Activated CD4-positive, alpha-beta T cell treated with anti-CD3 and anti-CD28 coated beads for 24 hours (primary cell): ENCODE results near the gene FMNL3.

Experiments used
- DNase-seq, 2 donors: peaks; one replicate each; pipeline ENCODE4 v3.0.0-alpha.2; 2020; ENCODE audit warnings: low read depth in 2 of 2

Gene FMNL3

GRCh38 chr12:49674318-49674981 is 32.8 kb downstream of the FMNL3 start:
- no peak for DNase-seq

DNA sequence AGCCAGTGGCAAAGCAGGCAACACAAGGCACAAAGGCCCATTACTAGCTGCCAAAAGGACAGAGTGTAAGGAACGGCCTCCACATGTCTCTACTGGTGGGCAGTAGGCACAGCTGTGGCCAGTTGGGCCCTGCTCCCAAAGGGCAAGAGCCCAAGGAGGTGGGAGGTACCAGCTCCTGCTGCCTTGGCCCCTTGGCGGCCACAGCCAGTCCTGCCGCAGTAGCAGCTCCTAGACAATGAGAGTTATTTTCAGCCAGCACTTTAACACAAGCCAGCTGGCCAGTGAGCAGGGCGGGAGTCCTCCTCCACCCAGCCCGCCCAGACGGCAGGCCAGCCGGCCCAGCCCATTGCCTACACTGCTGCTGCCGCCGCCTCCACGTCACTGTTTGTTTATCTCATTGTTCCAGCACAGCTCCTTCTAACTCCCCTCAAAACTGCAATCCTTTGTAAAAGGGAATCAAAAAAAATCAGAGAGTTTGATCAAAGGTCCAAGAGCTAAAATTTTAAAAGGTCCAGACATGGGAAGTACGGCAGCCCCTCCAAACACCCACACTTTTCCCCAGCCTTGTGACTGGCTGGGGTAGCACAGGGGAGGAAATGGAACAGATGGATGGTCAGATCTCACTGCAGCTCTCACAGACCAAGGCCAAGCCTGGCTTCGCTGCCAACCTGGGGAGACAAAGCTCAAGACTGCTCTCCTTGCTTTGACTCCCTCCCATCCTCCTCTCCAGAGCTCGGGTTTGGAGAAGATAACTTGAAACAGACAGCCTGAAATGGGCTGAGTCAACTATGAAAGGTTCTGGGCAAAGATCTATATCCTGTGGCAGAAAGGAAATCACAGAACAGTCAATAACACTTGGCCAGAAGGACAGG is 33.5 kb downstream of the FMNL3 start:
- no peak for DNase-seq

- DNase-seq = no peak
Observed at GRCh38 chr12:49672301-49673217, 34.6 kb downstream of the FMNL3 start.

DNA sequence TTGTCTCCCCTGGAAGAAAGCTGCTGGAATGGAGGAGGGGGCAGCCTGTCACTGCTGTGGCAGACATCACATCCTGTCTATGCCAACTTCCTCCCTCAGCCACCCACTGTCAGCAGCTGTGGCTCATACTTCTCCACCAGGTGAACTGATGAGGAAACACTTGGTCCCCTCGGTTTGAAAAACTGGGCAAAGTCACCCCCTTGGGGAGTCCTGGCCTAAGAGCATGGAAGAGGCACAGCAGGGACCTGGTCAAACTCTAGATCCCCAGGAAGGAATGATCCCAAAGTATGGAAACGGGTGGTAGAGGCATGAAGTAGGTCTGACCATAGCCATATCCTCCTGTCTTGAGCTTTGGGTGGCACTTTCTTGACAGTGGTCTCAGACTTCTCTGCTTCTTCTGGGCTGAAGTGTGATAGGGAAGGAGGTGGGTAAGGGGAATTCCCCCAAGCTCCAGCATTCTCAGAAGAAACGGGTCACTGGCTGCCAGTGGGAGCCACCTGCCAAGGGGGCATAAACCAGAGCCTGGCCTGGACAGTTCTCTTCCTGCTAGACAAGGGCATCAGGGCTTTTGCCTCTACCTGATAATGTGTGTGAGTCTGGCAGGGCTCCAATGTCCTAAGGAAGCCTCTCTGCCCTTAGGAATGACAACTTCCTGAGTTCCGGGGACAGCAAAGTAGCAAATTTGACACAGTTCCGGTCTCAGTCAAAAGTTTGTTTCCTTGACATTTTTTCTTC is 36.0 kb downstream of the FMNL3 start:
- peak; percentile 22 to 35 for DNase-seq

DNA sequence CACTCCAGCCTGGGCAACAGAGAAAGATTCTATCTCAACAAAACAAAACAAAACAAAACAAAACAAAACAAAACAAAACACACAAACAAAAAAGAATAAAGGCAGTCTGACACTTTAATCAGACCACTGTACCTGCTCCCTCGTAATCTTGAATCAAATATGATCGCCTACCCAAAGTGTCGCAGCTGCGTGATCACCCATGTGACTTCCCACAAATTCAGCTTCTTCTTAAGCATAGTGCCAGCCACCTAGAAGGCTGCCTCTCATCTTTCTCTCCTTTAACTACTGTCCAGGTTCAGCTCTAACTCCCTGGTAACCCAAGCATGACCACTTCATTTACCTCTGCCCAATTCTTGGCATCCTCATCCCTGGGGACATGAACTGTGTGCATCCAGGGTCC is 37.4 kb downstream of the FMNL3 start:
- DNase-seq = no peak

DNA sequence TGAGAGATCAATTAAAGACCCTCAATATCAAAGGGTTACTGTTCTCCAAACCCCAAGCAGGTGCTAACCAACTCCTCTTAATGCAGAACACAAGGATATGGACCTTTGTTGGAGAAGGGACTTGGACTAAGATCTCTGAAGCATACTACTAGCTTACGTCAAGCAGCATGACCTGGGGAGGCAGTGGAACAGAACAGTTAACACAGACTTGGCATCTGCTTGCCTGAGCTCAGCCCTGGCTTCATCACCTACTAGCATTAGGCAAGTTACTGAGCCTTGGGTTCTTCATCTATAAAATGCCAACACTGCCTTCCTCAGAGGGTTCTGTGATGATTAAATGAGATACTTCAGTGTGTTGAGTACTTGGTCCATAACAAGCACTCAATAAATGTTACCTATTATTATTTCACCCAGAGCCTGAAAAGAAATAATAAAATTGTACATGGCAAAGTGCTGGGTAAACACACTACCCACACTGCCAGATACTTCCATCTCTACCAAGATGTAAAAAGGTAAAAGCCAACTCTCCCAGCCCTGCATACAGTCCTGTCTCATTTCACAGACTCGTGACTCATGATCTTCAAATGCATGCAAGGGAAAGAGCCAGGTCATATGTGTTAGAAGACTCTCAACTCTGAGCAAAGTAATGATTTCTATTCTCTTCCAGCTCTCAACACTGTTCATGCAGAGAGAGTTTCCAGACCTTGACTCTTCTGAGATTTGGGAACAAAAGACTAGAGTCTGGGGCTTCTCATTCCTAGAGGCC is 39.7 kb downstream of the FMNL3 start:
- DNase-seq = no peak

DNA sequence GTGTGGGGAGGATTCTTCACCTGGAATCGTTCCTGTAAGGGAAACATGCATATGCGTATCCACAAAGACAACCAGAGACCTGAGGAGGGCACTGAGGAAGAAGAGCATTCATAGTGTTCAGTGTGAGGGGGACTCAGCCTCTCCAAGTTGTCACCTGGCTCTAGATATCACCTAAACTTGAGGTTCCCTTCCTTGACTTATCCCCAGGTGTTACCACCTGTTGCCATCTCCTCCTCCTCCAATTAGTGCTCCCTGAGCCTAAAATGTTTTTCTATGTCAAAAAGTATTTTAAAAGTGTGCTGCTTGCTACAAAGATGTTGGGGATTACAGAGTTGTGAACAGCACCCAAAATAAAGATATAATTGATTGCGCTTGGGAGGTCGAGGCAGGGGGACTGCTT is 41.0 kb downstream of the FMNL3 start:
- DNase-seq = no peak

DNA sequence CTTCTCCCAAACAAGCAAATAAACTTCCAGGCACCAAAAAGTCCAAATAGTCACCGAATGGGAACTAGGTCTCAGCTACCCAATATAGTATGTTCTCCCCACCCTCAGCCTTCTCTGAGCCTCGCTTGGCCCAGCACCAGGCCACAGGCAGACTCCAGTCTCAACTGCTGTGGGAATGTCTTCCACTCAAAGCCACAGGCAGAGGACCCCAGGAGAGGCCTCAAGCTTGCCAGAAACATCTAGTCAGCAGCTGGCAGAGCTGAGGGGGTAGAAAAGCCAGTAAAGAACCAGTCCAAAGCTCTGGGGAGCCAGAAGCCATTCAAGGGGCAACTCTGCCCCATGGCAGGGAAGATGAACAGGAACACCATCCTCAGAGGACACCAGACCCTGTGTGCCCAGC is 41.8 kb downstream of the FMNL3 start:
- no peak for DNase-seq

DNA sequence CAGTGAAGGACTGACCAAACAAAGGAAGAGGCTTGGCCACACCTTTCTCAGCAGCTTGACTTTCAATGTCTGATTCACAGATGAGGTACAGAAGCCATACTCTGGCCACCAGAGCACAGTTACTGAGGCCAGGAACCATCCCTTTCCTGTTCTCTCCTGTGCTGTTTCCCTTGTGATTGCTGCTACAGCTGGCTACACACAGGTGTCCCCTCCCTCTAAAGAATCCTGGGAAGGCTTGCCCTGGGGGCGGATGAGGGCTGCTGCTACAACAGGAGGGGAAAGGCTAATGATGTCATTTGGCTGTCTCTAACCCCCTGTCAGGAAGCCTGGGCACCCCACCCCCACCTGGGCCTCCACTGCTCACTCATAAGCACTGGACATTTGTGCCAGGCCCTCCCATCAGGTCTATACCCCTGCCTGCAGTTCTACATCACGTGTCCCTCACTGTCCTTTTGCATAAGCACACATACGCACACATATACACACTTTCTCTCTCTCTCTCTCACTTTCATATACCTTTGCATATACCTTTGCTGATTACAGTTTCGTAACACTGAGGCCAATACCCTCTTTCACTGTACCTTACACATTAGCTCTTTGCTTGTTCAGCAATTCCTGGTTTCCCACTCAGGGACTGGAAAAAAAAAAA is 42.5 kb downstream of the FMNL3 start:
- DNase-seq = no peak

DNA sequence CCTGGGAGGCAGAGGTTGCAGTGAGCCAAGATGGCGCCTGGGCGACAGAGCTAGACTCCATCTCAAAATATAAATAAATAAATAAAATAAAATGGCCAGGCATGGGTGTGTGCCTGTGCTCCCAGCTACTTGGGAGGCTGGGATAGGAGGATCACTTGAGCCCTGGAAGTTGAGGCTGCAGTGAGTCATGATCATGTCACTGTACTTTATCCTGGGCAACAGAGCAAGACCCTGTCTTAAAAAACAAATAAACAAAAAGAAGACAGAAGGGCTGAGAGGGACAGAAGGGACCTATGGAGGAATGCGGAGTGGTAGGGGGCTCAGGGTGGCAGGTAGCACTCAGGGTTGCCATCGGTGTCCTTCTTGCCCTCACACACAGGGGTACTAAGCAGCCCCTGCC is 43.0 kb downstream of the FMNL3 start:
- no peak for DNase-seq

DNA sequence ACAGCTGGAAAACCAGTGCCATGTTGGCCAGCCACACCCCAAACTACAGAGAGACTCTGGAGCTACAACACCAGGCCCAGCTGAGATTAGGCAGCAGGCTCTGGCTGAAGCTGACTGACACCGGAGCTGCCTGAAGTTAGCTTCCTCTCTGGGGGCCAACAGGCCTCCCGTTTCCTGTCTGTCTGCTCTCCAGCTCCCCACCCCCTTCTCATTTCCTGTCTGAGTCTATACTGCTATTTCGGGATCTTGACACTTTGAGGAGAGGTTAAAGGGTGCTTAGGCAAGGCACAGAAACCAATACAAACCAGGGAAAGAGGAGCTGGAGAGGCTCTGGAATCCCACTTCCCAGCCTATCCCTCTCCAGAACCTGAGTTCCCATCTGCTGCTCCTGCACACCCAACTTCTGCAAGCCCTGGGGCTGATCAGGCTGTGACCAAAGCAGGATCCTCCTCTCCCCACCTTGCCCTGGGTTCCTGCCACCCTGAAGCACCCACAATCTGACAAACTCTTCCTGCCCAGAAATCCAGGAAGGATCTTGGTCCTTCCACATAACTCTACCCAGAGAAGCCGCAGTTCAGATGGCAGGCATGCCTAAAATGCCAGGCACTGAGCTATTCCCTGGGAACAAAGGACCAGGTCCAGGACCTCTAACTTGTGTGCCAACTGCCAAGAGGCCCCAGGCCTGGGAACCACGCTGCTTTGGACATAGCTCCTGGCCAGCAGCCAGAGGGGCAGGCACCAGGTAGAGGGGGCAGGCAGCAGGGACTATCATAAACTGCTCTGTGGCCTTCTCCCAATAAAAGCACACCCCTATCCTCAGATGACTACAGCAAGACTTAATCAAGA is 44.0 kb downstream of the FMNL3 start:
- DNase-seq = peak; percentile 38 to 53

- DNase-seq = no peak
Observed at GRCh38 chr12:49661746-49662145, 45.5 kb downstream of the FMNL3 start.

DNA sequence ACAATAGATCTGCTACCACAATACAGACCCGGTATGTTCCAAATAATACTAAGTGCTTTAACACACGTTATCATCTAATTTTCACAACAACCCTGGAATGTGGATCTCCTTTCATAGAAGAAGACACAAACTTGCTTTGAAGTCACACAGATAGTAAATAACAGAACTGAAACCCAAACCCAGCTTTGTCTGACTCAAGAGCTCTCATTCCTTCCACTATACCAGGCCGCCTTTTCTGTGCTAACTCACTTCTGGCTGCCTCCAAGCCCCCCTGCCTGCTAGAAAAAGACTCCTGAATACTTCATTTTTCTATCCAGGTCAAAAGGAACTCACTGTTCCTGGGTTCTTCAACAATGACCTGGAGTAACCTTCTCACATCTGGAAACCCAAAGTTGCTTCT is 46.0 kb downstream of the FMNL3 start:
- DNase-seq = peak; percentile 15 to 18

DNA sequence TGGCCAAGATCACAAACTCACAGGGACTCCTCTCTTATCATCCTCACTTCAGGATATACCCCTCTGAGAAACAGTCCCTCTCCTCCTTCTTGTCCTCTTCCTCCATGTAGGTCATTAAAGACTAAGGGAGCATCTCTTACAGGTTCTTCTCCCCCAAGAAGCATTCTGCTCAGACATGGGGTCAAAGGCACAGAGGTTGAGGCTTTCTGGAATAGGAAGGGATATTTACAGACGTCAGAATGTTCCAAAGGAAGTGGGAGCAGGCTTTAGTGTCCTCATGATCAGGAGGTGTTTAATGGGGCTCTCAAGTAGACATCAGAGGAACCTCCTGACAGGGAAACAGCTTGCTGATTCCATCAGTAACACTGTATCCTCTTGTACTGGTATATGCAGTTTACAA is 47.5 kb downstream of the FMNL3 start:
- DNase-seq = no peak

GRCh38 chr12:49658276-49658675 is 48.9 kb downstream of the FMNL3 start:
- DNase-seq = no peak

DNA sequence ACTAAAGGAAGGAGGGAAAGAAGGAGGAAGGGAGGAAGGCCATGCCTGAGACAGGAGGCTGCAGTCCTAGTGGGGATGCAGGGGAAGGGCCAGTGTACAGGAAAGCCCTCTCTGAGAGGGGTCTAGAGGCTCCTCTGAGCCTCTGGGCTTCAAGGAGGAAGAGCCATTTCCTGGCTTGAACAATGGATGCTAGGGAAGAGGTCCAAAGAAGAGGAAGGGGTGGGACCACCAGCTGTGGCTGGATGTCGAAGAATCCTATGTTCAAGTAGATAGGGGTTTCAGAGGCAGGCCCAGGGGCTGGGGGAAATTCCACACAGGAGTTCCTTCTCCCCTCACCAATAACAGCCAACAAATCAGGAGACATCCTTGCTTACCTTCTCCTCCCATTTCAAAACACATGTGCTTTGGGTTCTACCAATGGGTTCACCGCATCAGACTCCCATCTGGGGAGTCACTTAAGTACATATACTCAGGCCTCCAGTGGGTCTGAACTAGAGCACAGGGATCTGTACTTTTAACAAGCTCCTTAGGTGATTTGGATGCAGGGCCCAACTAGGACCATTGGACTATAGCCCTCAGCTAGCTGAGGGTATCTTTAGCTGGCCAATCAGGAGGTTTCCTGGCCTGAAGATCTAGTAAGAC is 51.5 kb downstream of the FMNL3 start:
- DNase-seq = no peak

DNA sequence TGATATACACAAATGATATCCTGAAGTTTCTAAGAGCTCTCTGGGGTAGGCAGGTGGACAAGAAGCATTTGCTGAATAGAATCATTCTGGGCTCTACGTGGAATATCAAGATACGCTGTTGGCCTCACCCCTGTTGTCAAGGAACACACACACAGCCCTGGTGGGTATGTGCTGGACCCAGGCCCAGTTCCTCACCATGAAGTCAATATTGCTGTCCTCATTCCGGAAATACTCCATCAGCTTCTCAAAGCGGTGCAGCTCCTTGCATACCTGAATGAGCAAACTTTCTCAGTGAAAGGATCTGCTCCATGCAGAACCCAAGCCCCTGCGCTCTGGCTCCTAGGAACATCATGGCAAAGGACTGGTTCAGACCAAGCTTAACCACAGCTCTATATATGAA is 52.5 kb downstream of the FMNL3 start:
- no peak for DNase-seq

- DNase-seq = no peak
Observed at GRCh38 chr12:49652921-49653520, 54.2 kb downstream of the FMNL3 start.
